Gastrocnemius medialis (tissue), 4 donors: ENCODE measurements around the gene TLE2.

ENCODE experiments used
- CTCF ChIP-seq, 5 experiments: fragments of 450-650 bp in 3 of 5; fragments of 200-600 bp in 2 of 5; sonication (generic) in 2 of 5; IDR thresholded peaks in 4 of 5; conservative IDR thresholded peaks in 1 of 5; 1 replicate in 4 of 5; 2 replicates in 1 of 5; pipeline ENCODE4 v1.5.1; 2016 to 2019; ENCODE audit warnings: antibody characterized with exemption in 5 of 5, mild to moderate bottlenecking in 3 of 5, moderate library complexity in 3 of 5
- POLR2A ChIP-seq, 2 donors: fragments of 450-650 bp; IDR thresholded peaks; one replicate each; pipeline ENCODE4 v1.6.1; 2017; ENCODE audit warnings: antibody characterized with exemption in 2 of 2, mild to moderate bottlenecking in 2 of 2, moderate library complexity in 2 of 2

GRCh38 chr19:3029065-3029923 lies at the start of gene TLE2:
- TF ChIP-seq CTCF (IDR thresholded peaks at IDR 0.05 in 4 of 5, conservative IDR thresholded peaks at IDR 0.05 in 1 of 5) (no peak), POLR2A (IDR thresholded peaks at IDR 0.05) (no peak)
